A549 (cell line): ENCODE measurements around the gene KLHL30. TPM values are rescaled to one million over a fixed set of nuclear protein-coding genes. Genes with fewer than 3 reads are reported as not detected.

Source experiments
- ATAC-seq, 2 experiments: fragments of 200-7000 bp in 1 of 2; fragments of >200 bp in 1 of 2; cut with Nextera tagmentation in 1 of 2; cut with Tn5 transposase in 1 of 2; 3 replicates each; pipeline versions ENCODE4 v1.8.0 to v1.9.1; 2018 to 2020; ENCODE audit warnings: mild to moderate bottlenecking in 1 of 2, moderate library complexity in 1 of 2
- CTCF ChIA-PET: fragments of 300-600 bp; sonication (Branson Sonifier 250); formaldehyde crosslinking; extraction: SDS; loops from one replicate; lab custom pipeline; 2021; ENCODE audit warnings: antibody characterized with exemption, inconsistent platforms; lab: Yijun Ruan, JAX
- POLR2A ChIA-PET: fragments of 350-600 bp; formaldehyde crosslinking; extraction: SDS; loops from one replicate; lab custom pipeline; 2021; ENCODE audit warnings: antibody characterized with exemption, inconsistent platforms; lab: Yijun Ruan, JAX
- DNase-seq, 2 experiments: peaks; one replicate each; pipeline versions ENCODE4 v3.0.0 to v3.0.0-alpha.2; 2011 to 2016; ENCODE audit warnings: low read depth in 1 of 2, low spot score in 1 of 2
- FAIRE-seq: peaks from 2 replicates; lab custom pipeline; 2011; peaks lifted over from hg19 to GRCh38; lab: Jason Lieb, UNC
- H3K27ac ChIP-seq, 2 experiments: fragments of >200 bp; sonication (Bioruptor Twin); formaldehyde crosslinking; 3 replicates each; pipeline ENCODE4 v1.5.1; 2016 to 2017
- H3K4me1 ChIP-seq: fragments of >200 bp; sonication (Bioruptor Twin); formaldehyde crosslinking; 3 replicates; pipeline ENCODE4 v1.6.1; 2016
- H3K4me2 ChIP-seq: fragments of >200 bp; sonication (Bioruptor Twin); formaldehyde crosslinking; 3 replicates; pipeline ENCODE4 v1.6.1; 2016
- H3K4me3 ChIP-seq: fragments of >200 bp; sonication (Bioruptor Twin); formaldehyde crosslinking; 3 replicates; pipeline ENCODE4 v1.5.1; 2016
- H3K9me3 ChIP-seq: fragments of >200 bp; sonication (Bioruptor Twin); formaldehyde crosslinking; 3 replicates; pipeline ENCODE4 v1.6.1; 2016
- ATOH8 ChIP-seq: fragments of 250-450 bp; sonication (Bioruptor Pico); IDR thresholded peaks from 2 replicates; pipeline ENCODE4 v1.5.0; 2020; ENCODE audit warnings: low read depth, mild to moderate bottlenecking, moderate library complexity
- CBX2 ChIP-seq: fragments of 200-600 bp; sonication (generic); IDR thresholded peaks from 2 replicates; pipeline ENCODE4 v1.6.1; 2016; ENCODE audit warnings: low read depth, mild to moderate bottlenecking, borderline replicate concordance
- CTCF ChIP-seq: fragments of >200 bp; sonication (Bioruptor Twin); formaldehyde crosslinking; IDR thresholded peaks from 3 replicates; pipeline ENCODE4 v1.5.1; 2016
- E2F6 ChIP-seq: IDR thresholded peaks from 2 replicates; pipeline ENCODE4 v1.6.1; 2012; ENCODE audit warnings: low read depth, borderline replicate concordance
- EHMT2 ChIP-seq: fragments of 200-600 bp; sonication (generic); IDR thresholded peaks from 2 replicates; pipeline ENCODE4 v1.6.1; 2016; ENCODE audit warnings: antibody characterized with exemption, low read depth, mild to moderate bottlenecking, moderate library complexity
- ESRRA ChIP-seq: fragments of 150-350 bp; IDR thresholded peaks from 2 replicates; pipeline ENCODE4 v1.6.1; 2014; ENCODE audit warnings: mild to moderate bottlenecking, low read length, borderline replicate concordance
- FOSB ChIP-seq: fragments of 250-450 bp; sonication (Bioruptor Pico); IDR thresholded peaks from 2 replicates; pipeline ENCODE4 v1.5.0; 2020; ENCODE audit warnings: mild to moderate bottlenecking, moderate library complexity
- FOSL2 ChIP-seq, 2 experiments: fragments of 450-650 bp in 1 of 2; fragments of >200 bp in 1 of 2; sonication (Bioruptor Twin) in 1 of 2; formaldehyde crosslinking; IDR thresholded peaks; 2 replicates each; pipeline versions ENCODE4 v1.5.0 to v1.6.1; 2016 to 2020; ENCODE audit warnings: mild to moderate bottlenecking in 1 of 2, moderate library complexity in 1 of 2
- GATA3 ChIP-seq: IDR thresholded peaks from 2 replicates; pipeline ENCODE4 v1.6.1; 2012; ENCODE audit warnings: borderline replicate concordance
- HES2 ChIP-seq: fragments of >200 bp; sonication (Bioruptor Twin); formaldehyde crosslinking; IDR thresholded peaks from 2 replicates; pipeline ENCODE4 v1.6.1; 2016
- HOXB5 ChIP-seq: fragments of 250-450 bp; sonication (Bioruptor Pico); IDR thresholded peaks from 2 replicates; pipeline ENCODE4 v1.5.0; 2020; ENCODE audit warnings: mild to moderate bottlenecking, moderate library complexity
- MAFK ChIP-seq: fragments of 450-650 bp; IDR thresholded peaks from 2 replicates; pipeline ENCODE4 v1.6.1; 2014; ENCODE audit not compliant: partially characterized antibody
- MAX ChIP-seq: IDR thresholded peaks from 2 replicates; pipeline ENCODE4 v1.6.1; 2012
- MYC ChIP-seq: IDR thresholded peaks from 2 replicates; pipeline ENCODE4 v1.6.1; 2012; ENCODE audit warnings: mild to moderate bottlenecking, inconsistent platforms, low read length, improper control_type of control experiment, borderline replicate concordance
- NFE2L2 ChIP-seq: fragments of 150-350 bp; conservative IDR thresholded peaks from 2 replicates; pipeline ENCODE4 v1.6.1; 2014; ENCODE audit warnings: low read length
- NR3C1 ChIP-seq: fragments of >200 bp; sonication (Bioruptor Twin); formaldehyde crosslinking; IDR thresholded peaks from 3 replicates; pipeline ENCODE4 v1.6.1; 2017
- PBX3 ChIP-seq: IDR thresholded peaks from 2 replicates; pipeline ENCODE4 v1.6.1; 2012
- PHF8 ChIP-seq: fragments of 200-600 bp; sonication (generic); IDR thresholded peaks from 2 replicates; pipeline ENCODE4 v1.6.1; 2016; ENCODE audit warnings: low read depth, mild to moderate bottlenecking, antibody characterized with exemption, moderate library complexity, borderline replicate concordance
- POLR2A ChIP-seq: IDR thresholded peaks from 2 replicates; pipeline ENCODE4 v1.6.1; 2012; ENCODE audit warnings: mild to moderate bottlenecking, low read length
- POLR2AphosphoS2 ChIP-seq: conservative IDR thresholded peaks from 2 replicates; pipeline ENCODE4 v1.6.1; 2012; ENCODE audit warnings: low read length, improper control_type of control experiment, inconsistent platforms
- RARB ChIP-seq: fragments of 250-450 bp; sonication (Bioruptor Pico); IDR thresholded peaks from 2 replicates; pipeline ENCODE4 v1.8.0; 2021; ENCODE audit warnings: mild to moderate bottlenecking, moderate library complexity
- RCOR1 ChIP-seq: fragments of 150-350 bp; IDR thresholded peaks from 2 replicates; pipeline ENCODE4 v1.6.1; 2014; ENCODE audit warnings: antibody characterized with exemption, low read length, low read depth
- RNF2 ChIP-seq: fragments of 200-600 bp; sonication (generic); IDR thresholded peaks from 2 replicates; pipeline ENCODE4 v1.6.1; 2016; ENCODE audit warnings: low read depth, mild to moderate bottlenecking, antibody characterized with exemption, moderate library complexity, borderline replicate concordance
- SMC3 ChIP-seq: fragments of >200 bp; sonication (Bioruptor Twin); formaldehyde crosslinking; IDR thresholded peaks from 3 replicates; pipeline ENCODE4 v1.6.1; 2018; ENCODE audit warnings: inconsistent platforms
- ZFP36 ChIP-seq: fragments of 450-650 bp; IDR thresholded peaks from 2 replicates; pipeline ENCODE4 v1.6.1; 2014; ENCODE audit warnings: borderline replicate concordance; ENCODE audit not compliant: partially characterized antibody
- WGBS: methylation state at CpG from one replicate; pipeline ENCODE4 v1.1.6; 2017; ENCODE audit errors: missing lambda C conversion rate; 5-methylcytosine and 5-hydroxymethylcytosine counted together
- polyA plus RNA-seq, 4 experiments: library from polyadenylated mRNA; depleted of rRNA in 3 of 4; stranded (reverse); fragments of >200 nt; fragmentation: RNase III in 1 of 4; extraction: RNeasy Plus Mini Kit Qiagen cat#74134 plus additional on column Dnase treatment in 1 of 4; gene quantifications; 2 replicates in 3 of 4; 3 replicates in 1 of 4; pipeline ENCODE4 v1.2.3, GENCODE V29; 2011 to 2017

The KLHL30 gene
- polyA plus RNA-seq, 2 of the 4 experiments (the other 2 are of a cell fraction), result 0.04 TPM

- Histone ChIP-seq H3K4me3 (no peak overlapping the region), H3K4me1 (peaks cover 51% of the 10 kb centered on the region), H3K27ac (peak overlapping the region; percentile 60 to 81), H3K9me3 (no peaks in the 10 kb centered on the region), H3K4me2 (peak overlapping the region; percentile 41)
- ATAC-seq (peak; percentile 37 to 53; a peak in 5 of 6 replicates), FAIRE-seq (no peak), DNase-seq (peak; percentile 35 to 78)
- no peak for TF ChIP-seq NFE2L2
- peak; percentile 100 for TF ChIP-seq ZFP36
- no peak for TF ChIP-seq MYC
- no peak for TF ChIP-seq ESRRA
- TF ChIP-seq MAX, result peak; percentile 14; the same call in 1 of the 2 replicates
- TF ChIP-seq POLR2AphosphoS2, result no peak
- no peak for TF ChIP-seq EHMT2
- no peak for TF ChIP-seq HES2
- CTCF ChIA-PET, result interaction anchor here (0.8 to 1.9 kb wide), 5 partner anchors 8 to 283 kb away, joined by 3 to 6 read pairs (median 4); partner anchors contain the start of gene ERFE
- POLR2A ChIA-PET, result no interaction called here
- 35% methylated on average over 8 of the region's 10 CpGs for WGBS
These were observed 3.3 kb downstream of the KLHL30 start for GRCh38 chr2:238141541-238142318.

- ATAC-seq (peak; percentile 8 to 15; a peak in 3 of 6 replicates), DNase-seq (no peak), FAIRE-seq (no peak)
- Histone ChIP-seq H3K4me3 (no peak overlapping the region), H3K27ac (peak overlapping the region; percentile 56 to 81; a peak in 5 of 6 replicates), H3K4me2 (peak overlapping the region; percentile 63), H3K9me3 (no peaks in the 10 kb centered on the region), H3K4me1 (peaks cover 43% of the 10 kb centered on the region)
- CTCF ChIA-PET, result interaction anchor here (0.6 to 1.9 kb wide), 7 partner anchors 9 to 284 kb away, joined by 3 to 6 read pairs (median 4); partner anchors contain the start of gene ERFE
- WGBS, result 90% methylated on average over 24 of the region's 30 CpGs
- POLR2A ChIA-PET, result no interaction called here
- TF ChIP-seq MAFK, result no peak
- TF ChIP-seq POLR2A, result no peak
- no peak for TF ChIP-seq RCOR1
- no peak for TF ChIP-seq NFE2L2
- TF ChIP-seq PBX3, result no peak
- no peak for TF ChIP-seq MYC
- TF ChIP-seq GATA3, result no peak
- TF ChIP-seq E2F6, result no peak
- no peak for TF ChIP-seq CBX2
- TF ChIP-seq FOSL2 (IDR thresholded peaks at IDR 0.05), result no peak
- TF ChIP-seq FOSL2 (CRISPR knock-in tag; IDR thresholded peaks at IDR 0.05), result no peak
- TF ChIP-seq HOXB5, result no peak
- no peak for TF ChIP-seq SMC3
- no peak for TF ChIP-seq PHF8
- TF ChIP-seq RNF2, result no peak
- no peak for TF ChIP-seq NR3C1
- no peak for TF ChIP-seq RARB (CRISPR knock-in tag)
- TF ChIP-seq EHMT2, result no peak
- no peak for TF ChIP-seq FOSB (CRISPR knock-in tag)
- no peak for TF ChIP-seq ATOH8 (CRISPR knock-in tag)
- TF ChIP-seq CTCF, result no peak
These were observed 4.1 kb downstream of the KLHL30 start for GRCh38 chr2:238142382-238143205.
